OCI-LY7 (cell line): ENCODE results near the gene PRKN. TPM values are rescaled to one million over a fixed set of nuclear protein-coding genes. Genes with fewer than 3 reads are reported as not detected.
"Not testable (repeated sequence)": the region's sequence is repeated elsewhere in the genome, so short reads cannot be mapped to it uniquely, and the experiment has no call there.

Experiments used
- BruUV-seq: library from RNA; stranded (reverse); fragments of 400-500 nt; replicated peaks from 2 replicates; lab custom pipeline; 2021; lab: Mats Ljungman, UMichigan
- CTCF ChIA-PET: fragments of 300-600 bp; sonication (Branson Sonifier 250); formaldehyde crosslinking; loops from one replicate; lab custom pipeline; 2022; ENCODE audit warnings: antibody characterized with exemption; ENCODE audit not compliant: unreplicated experiment; lab: Charles Lee
- POLR2A ChIA-PET: fragments of 300-600 bp; sonication (Branson Sonifier 250); formaldehyde crosslinking; loops from one replicate; lab custom pipeline; 2022; ENCODE audit warnings: antibody characterized with exemption; lab: Charles Lee
- DNase-seq: peaks from one replicate; pipeline ENCODE4 v3.0.0-alpha.2; 2015; ENCODE audit warnings: low spot score
- H2AFZ ChIP-seq: fragments of 200-600 bp; sonication (generic), shearing (Covaris generic); 2 replicates; pipeline ENCODE4 v1.6.1; 2014; ENCODE audit warnings: mild to moderate bottlenecking, antibody characterized with exemption, low read length, moderate library complexity
- H3K27ac ChIP-seq: fragments of 200-600 bp; sonication (generic); 2 replicates; pipeline ENCODE4 v1.5.1; 2014; ENCODE audit warnings: mixed run types, low read depth, mild to moderate bottlenecking, moderate library complexity, low read length, inconsistent platforms; ENCODE audit not compliant: poor library complexity, severe bottlenecking
- H3K36me3 ChIP-seq: fragments of 200-600 bp; sonication (generic); 2 replicates; pipeline ENCODE4 v1.6.1; 2014; ENCODE audit warnings: mild to moderate bottlenecking, antibody characterized with exemption, low read length, moderate library complexity, mixed read lengths; ENCODE audit not compliant: insufficient read depth
- H3K4me1 ChIP-seq: fragments of 200-600 bp; sonication (generic); 2 replicates; pipeline ENCODE4 v1.5.1; 2014; ENCODE audit warnings: mild to moderate bottlenecking, low read length; ENCODE audit not compliant: insufficient read depth, poor library complexity, severe bottlenecking
- H3K4me2 ChIP-seq: fragments of 200-600 bp; sonication (generic); 2 replicates; pipeline ENCODE4 v1.6.1; 2014; ENCODE audit warnings: mild to moderate bottlenecking, low read length
- H3K4me3 ChIP-seq: fragments of 200-600 bp; sonication (generic); 2 replicates; pipeline ENCODE4 v1.5.1; 2014; ENCODE audit warnings: mild to moderate bottlenecking, low read depth, low read length; ENCODE audit not compliant: poor library complexity, severe bottlenecking
- H3K79me2 ChIP-seq: fragments of 200-600 bp; sonication (generic); 2 replicates; pipeline ENCODE4 v1.6.1; 2016; ENCODE audit warnings: low read depth, mild to moderate bottlenecking, low read length, moderate library complexity, mixed read lengths; ENCODE audit not compliant: insufficient read depth
- H3K9me2 ChIP-seq: fragments of 200-600 bp; sonication (generic); 2 replicates; pipeline ENCODE4 v1.6.1; 2016; ENCODE audit warnings: mild to moderate bottlenecking, low read length, mixed read lengths; ENCODE audit not compliant: insufficient read depth
- H3K9me3 ChIP-seq: fragments of 200-600 bp; sonication (generic); 2 replicates; pipeline ENCODE4 v1.6.1; 2014; ENCODE audit warnings: mild to moderate bottlenecking, mixed run types, low read length, mixed read lengths
- H4K20me1 ChIP-seq: fragments of 200-600 bp; sonication (generic); 2 replicates; pipeline ENCODE4 v1.6.1; 2014; ENCODE audit warnings: mild to moderate bottlenecking, antibody characterized with exemption, low read length, moderate library complexity, mixed read lengths; ENCODE audit not compliant: insufficient read depth
- EZH2phosphoT487 ChIP-seq: fragments of 200-600 bp; sonication (generic); IDR thresholded peaks from 2 replicates; pipeline ENCODE4 v1.6.1; 2018; ENCODE audit warnings: low read depth, borderline replicate concordance, mild to moderate bottlenecking, mixed run types, antibody characterized with exemption, low read length, moderate library complexity, mixed read lengths
- intact Hi-C: fragments of 100-400 bp; cut with micrococcal nuclease; formaldehyde crosslinking; loops from one replicate; pipeline ENCODE4 v1.10.0; 2022; ENCODE audit not compliant: unreplicated experiment
- total RNA-seq, 2 experiments: library from RNA; depleted of rRNA in 1 of 2; stranded (reverse); fragments of >200 nt in 1 of 2; shearing (Covaris generic) in 1 of 2; gene quantifications; 2 replicates each; pipeline ENCODE4 v1.2.3, GENCODE V29; 2014 to 2022
- TF ChIP-seq, protein P1 (sequence below): fragments of 200-600 bp; sonication (generic); conservative IDR thresholded peaks from 2 replicates; pipeline ENCODE4 v1.5.1; 2014; ENCODE audit warnings: mild to moderate bottlenecking, antibody characterized with exemption, low read length, moderate library complexity, mixed read lengths

The PRKN gene
- total RNA-seq, 2 experiments from 2014 or later: 1.3 to 2.0 TPM

DNA sequence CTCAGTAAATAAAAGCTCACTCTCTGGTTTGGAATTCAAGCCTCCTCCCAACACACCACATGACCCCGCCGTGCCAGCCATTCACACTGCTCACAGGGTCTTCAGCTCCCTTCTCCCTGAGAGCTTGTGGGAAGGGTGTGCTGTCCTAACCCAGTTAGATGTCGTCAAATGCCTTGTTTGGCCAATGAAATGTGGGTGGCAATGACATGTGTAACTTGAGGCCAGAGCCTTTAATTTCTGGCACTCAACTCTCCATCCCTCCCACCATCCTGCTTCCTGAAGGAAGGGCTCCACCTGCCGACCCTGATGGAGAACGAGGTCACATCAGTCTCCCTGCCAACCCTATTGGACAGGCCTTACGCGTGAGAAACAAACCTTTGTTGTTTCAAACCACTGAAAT is 1229.2 kb downstream of the PRKN start:
- CTCF ChIA-PET: no interaction called here
- Histone ChIP-seq H3K27ac (no peak overlapping the region), H3K4me3 (no peak overlapping the region), H3K9me2 (no peaks in the 10 kb centered on the region), H4K20me1 (no peaks in the 10 kb centered on the region), H3K36me3 (no peaks in the 10 kb centered on the region), H3K4me1 (no peaks in the 10 kb centered on the region), H3K4me2 (no peak overlapping the region), H3K79me2 (no peaks in the 10 kb centered on the region), H2AFZ (no peak overlapping the region), H3K9me3 (no peaks in the 10 kb centered on the region)
- no peak for DNase-seq
- no TSS peak for BruUV-seq
- intact Hi-C loops: no loop called here
- TF ChIP-seq, protein P1, sequence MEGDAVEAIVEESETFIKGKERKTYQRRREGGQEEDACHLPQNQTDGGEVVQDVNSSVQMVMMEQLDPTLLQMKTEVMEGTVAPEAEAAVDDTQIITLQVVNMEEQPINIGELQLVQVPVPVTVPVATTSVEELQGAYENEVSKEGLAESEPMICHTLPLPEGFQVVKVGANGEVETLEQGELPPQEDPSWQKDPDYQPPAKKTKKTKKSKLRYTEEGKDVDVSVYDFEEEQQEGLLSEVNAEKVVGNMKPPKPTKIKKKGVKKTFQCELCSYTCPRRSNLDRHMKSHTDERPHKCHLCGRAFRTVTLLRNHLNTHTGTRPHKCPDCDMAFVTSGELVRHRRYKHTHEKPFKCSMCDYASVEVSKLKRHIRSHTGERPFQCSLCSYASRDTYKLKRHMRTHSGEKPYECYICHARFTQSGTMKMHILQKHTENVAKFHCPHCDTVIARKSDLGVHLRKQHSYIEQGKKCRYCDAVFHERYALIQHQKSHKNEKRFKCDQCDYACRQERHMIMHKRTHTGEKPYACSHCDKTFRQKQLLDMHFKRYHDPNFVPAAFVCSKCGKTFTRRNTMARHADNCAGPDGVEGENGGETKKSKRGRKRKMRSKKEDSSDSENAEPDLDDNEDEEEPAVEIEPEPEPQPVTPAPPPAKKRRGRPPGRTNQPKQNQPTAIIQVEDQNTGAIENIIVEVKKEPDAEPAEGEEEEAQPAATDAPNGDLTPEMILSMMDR: no peak
- TF ChIP-seq EZH2phosphoT487: no peak
- POLR2A ChIA-PET: interaction anchor here (0.7 kb wide), 1 partner anchor 518 kb away, joined by 3 read pairs; no protein-coding TSS in a partner anchor

- BruUV-seq: no TSS peak
- Histone ChIP-seq H3K9me3 (no peaks in the 10 kb centered on the region), H3K36me3 (no peaks in the 10 kb centered on the region), H3K79me2 (no peaks in the 10 kb centered on the region), H3K27ac (no peak overlapping the region), H3K4me3 (no peak overlapping the region), H4K20me1 (no peaks in the 10 kb centered on the region), H2AFZ (no peak overlapping the region), H3K9me2 (no peaks in the 10 kb centered on the region), H3K4me1 (no peaks in the 10 kb centered on the region), H3K4me2 (no peak overlapping the region)
- POLR2A ChIA-PET: no interaction called here
- CTCF ChIA-PET: no interaction called here
- DNase-seq: no peak
- intact Hi-C loops: no loop called here
- no peak for TF ChIP-seq EZH2phosphoT487
- TF ChIP-seq, protein P1: no peak
These were observed 1230.6 kb downstream of the PRKN start for GRCh38 chr6:161496941-161497340.

- POLR2A ChIA-PET: not testable (repeated sequence)
These were observed 1231.3 kb downstream of the PRKN start for GRCh38 chr6:161496271-161496670.

More at GRCh38 chr6:161496271-161496670, 1231.3 kb downstream of the PRKN start:
- DNase-seq, H3K4me2 ChIP-seq, H3K9me2 ChIP-seq, H3K36me3 ChIP-seq, CTCF ChIA-PET, H3K4me1 ChIP-seq, BruUV-seq, H3K27ac ChIP-seq, H3K9me3 ChIP-seq, intact Hi-C loops, H4K20me1 ChIP-seq, H2AFZ ChIP-seq, H3K79me2 ChIP-seq, H3K4me3 ChIP-seq: not testable (repeated sequence)
